Measurements from ENCODE around the gene LGI4. TPM values are rescaled to one million over a fixed set of nuclear protein-coding genes. Genes with fewer than 3 reads are reported as not detected.
"Not testable (repeated sequence)": the region's sequence is repeated elsewhere in the genome, so short reads cannot be mapped to it uniquely, and the experiment has no call there.

The LGI4 gene
- total and polyA plus RNA-seq, 7 donors = 4.2 to 47.1 (median 31.6) TPM

GRCh38 chr19:35104361-35104760 is 30.5 kb downstream of the LGI4 start:
- WGBS, 2 donors = 82 to 89% methylated on average over 11 of the region's 11 CpGs
- DNase-seq = no peak
- Histone ChIP-seq H3K4me1 (no peaks in the 10 kb centered on the region), H3K9me3 (no peaks in the 10 kb centered on the region), H3K27me3 (no peaks in the 10 kb centered on the region), H3K27ac (no peak overlapping the region), H3K36me3 (no peaks in the 10 kb centered on the region), H3K4me3 (no peak overlapping the region)
- TF ChIP-seq POLR2A (IDR thresholded peaks at IDR 0.05) (no peak), CTCF (IDR thresholded peaks at IDR 0.05) (no peak), EP300 (IDR thresholded peaks at IDR 0.05) (no peak), POLR2AphosphoS5 (IDR thresholded peaks at IDR 0.05) (no peak)
- intact Hi-C loops (cut with DNase I) = no loop called here

GRCh38 chr19:35103614-35104013 is 31.2 kb downstream of the LGI4 start:
- H3K27ac ChIP-seq; DNase-seq; H3K4me1 ChIP-seq; H3K9me3 ChIP-seq; H3K27me3 ChIP-seq; H3K36me3 ChIP-seq; H3K4me3 ChIP-seq; intact Hi-C loops (cut with DNase I): not testable (repeated sequence)
- 75 to 79% methylated on average over 10 of the region's 10 CpGs for WGBS, 2 donors

GRCh38 chr19:35101949-35102348 is 32.9 kb downstream of the LGI4 start:
- H3K9me3 ChIP-seq; H3K4me1 ChIP-seq; DNase-seq; H3K4me3 ChIP-seq; H3K27me3 ChIP-seq; intact Hi-C loops (cut with DNase I); H3K27ac ChIP-seq; H3K36me3 ChIP-seq: not testable (repeated sequence)
- 92 to 95% methylated on average over 10 of the region's 10 CpGs for WGBS, 2 donors

- Histone ChIP-seq H3K27ac (no peak overlapping the region), H3K9me3 (no peaks in the 10 kb centered on the region), H3K27me3 (no peaks in the 10 kb centered on the region), H3K36me3 (no peaks in the 10 kb centered on the region), H3K4me3 (no peak overlapping the region), H3K4me1 (no peaks in the 10 kb centered on the region)
- intact Hi-C loops (cut with DNase I) = no loop called here
- WGBS, 2 donors = 84 to 85% methylated on average over 16 of the region's 16 CpGs
- DNase-seq = no peak
- TF ChIP-seq CTCF (IDR thresholded peaks at IDR 0.05) (no peak), POLR2AphosphoS5 (IDR thresholded peaks at IDR 0.05) (no peak), POLR2A (IDR thresholded peaks at IDR 0.05) (no peak), EP300 (IDR thresholded peaks at IDR 0.05) (no peak)
Measured at GRCh38 chr19:35100588-35101533, 34.0 kb downstream of the LGI4 start.

GRCh38 chr19:35099897-35100275 is 35.0 kb downstream of the LGI4 start:
- intact Hi-C loops (cut with DNase I) = no loop called here
- Histone ChIP-seq H3K9me3 (no peaks in the 10 kb centered on the region), H3K4me3 (no peak overlapping the region), H3K27me3 (no peaks in the 10 kb centered on the region), H3K27ac (no peak overlapping the region), H3K4me1 (no peaks in the 10 kb centered on the region), H3K36me3 (no peaks in the 10 kb centered on the region)
- TF ChIP-seq CTCF (IDR thresholded peaks at IDR 0.05) (no peak), POLR2AphosphoS5 (IDR thresholded peaks at IDR 0.05) (no peak), EP300 (IDR thresholded peaks at IDR 0.05) (no peak), POLR2A (IDR thresholded peaks at IDR 0.05) (no peak)
- 93% methylated on average over 13 of the region's 13 CpGs for WGBS, 2 donors
- DNase-seq = no peak

Data from sigmoid colon (tissue), 7 donors.